ENCODE results near the gene ADAMTS17. TPM values are rescaled to one million over a fixed set of nuclear protein-coding genes. Genes with fewer than 3 reads are reported as not detected.

Gene ADAMTS17
- total and polyA plus RNA-seq, 4 donors, result 0.28 to 46.9 (median 9.1) TPM

DNA sequence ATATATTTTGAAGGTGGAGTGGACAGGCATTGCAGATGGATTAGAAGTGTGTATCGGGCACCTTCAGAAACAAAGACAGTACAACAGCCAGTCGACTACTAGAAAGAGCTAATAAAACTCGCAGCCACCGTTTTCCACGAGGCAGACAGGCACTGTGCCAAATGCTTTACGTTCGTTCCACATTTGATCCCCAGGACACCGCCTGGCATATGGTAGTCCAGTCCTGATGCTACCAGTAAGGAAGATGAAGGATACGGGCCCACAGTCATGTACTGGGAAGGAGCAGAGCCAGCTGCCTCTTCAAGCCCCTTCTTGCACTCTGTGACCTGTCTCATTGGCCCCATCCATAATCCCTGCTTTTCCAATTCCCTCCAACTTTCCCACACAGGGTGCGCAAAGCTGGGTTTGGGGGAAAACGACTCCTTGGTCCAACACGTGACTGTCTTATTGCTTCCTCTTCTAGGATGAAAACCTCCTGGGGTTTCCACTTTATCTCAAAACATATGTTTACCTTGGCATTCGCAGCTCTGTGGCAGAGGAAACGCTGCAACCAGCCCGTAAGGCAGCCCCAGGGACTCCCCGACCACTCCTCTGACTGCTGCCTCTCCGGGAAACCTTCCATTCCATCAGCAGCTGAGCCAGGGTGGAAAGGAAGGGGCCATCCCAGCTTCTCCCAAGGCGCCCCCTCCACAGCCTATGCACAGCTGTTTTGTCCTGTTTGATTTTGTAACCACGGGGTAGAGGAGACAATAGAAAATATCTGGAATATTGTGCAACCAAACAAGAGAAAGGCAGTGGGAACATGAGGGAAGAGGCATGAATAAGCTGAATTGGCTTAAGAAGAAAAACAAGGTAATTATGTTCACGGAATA is 107.4 kb downstream of the ADAMTS17 start (continued):
- TF ChIP-seq, protein P1, sequence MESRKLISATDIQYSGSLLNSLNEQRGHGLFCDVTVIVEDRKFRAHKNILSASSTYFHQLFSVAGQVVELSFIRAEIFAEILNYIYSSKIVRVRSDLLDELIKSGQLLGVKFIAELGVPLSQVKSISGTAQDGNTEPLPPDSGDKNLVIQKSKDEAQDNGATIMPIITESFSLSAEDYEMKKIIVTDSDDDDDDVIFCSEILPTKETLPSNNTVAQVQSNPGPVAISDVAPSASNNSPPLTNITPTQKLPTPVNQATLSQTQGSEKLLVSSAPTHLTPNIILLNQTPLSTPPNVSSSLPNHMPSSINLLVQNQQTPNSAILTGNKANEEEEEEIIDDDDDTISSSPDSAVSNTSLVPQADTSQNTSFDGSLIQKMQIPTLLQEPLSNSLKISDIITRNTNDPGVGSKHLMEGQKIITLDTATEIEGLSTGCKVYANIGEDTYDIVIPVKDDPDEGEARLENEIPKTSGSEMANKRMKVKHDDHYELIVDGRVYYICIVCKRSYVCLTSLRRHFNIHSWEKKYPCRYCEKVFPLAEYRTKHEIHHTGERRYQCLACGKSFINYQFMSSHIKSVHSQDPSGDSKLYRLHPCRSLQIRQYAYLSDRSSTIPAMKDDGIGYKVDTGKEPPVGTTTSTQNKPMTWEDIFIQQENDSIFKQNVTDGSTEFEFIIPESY (IDR thresholded peaks at IDR 0.05), result no peak
- no peak for TF ChIP-seq RAD21 (IDR thresholded peaks at IDR 0.05)
- no peak for TF ChIP-seq NR2F2 (IDR thresholded peaks at IDR 0.05)
- TF ChIP-seq YY1 (IDR thresholded peaks at IDR 0.05), result no peak

GRCh38 chr15:100230784-100231183 is 111.0 kb downstream of the ADAMTS17 start:
- Histone ChIP-seq H3K27me3 (ENCODE audit: control insufficient read depth in 4 of 4, insufficient read depth in 4 of 4, low read length in 3 of 4) (no peaks in the 10 kb centered on the region), H3K4me1 (ENCODE audit: control insufficient read depth in 4 of 4, insufficient read depth in 4 of 4, low read length in 3 of 4) (no peaks in the 10 kb centered on the region), H3K4me3 (ENCODE audit: low read depth in 1 of 3, low read length in 3 of 3) (no peak overlapping the region), H3K27ac (ENCODE audit: low read depth in 1 of 2, low read length in 2 of 2) (no peak overlapping the region), H3K36me3 (ENCODE audit: control insufficient read depth in 4 of 4, insufficient read depth in 3 of 4, low read depth in 1 of 4, low read length in 3 of 4) (no peaks in the 10 kb centered on the region), H3K9ac (ENCODE audit: low read depth in 1 of 2, low read length in 2 of 2) (no peak overlapping the region), H3K9me3 (ENCODE audit: control insufficient read depth in 4 of 4, low read length in 3 of 4) (no peaks in the 10 kb centered on the region)
- 87% methylated on average over 4 of the region's 4 CpGs for WGBS
- TF ChIP-seq SP1 (IDR thresholded peaks at IDR 0.05) (no peak), HNF4G (IDR thresholded peaks at IDR 0.05) (no peak), TAF1 (conservative IDR thresholded peaks at IDR 0.05) (no peak), YY1 (IDR thresholded peaks at IDR 0.05) (no peak), NR2F2 (IDR thresholded peaks at IDR 0.05) (no peak), FOXA1 (IDR thresholded peaks at IDR 0.05) (no peak)
- TF ChIP-seq, protein P1 (IDR thresholded peaks at IDR 0.05), result no peak
- TF ChIP-seq, protein P2, sequence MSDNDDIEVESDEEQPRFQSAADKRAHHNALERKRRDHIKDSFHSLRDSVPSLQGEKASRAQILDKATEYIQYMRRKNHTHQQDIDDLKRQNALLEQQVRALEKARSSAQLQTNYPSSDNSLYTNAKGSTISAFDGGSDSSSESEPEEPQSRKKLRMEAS (IDR thresholded peaks at IDR 0.05), result no peak
- DNase-seq (ENCODE audit: low spot score), result no peak

DNA sequence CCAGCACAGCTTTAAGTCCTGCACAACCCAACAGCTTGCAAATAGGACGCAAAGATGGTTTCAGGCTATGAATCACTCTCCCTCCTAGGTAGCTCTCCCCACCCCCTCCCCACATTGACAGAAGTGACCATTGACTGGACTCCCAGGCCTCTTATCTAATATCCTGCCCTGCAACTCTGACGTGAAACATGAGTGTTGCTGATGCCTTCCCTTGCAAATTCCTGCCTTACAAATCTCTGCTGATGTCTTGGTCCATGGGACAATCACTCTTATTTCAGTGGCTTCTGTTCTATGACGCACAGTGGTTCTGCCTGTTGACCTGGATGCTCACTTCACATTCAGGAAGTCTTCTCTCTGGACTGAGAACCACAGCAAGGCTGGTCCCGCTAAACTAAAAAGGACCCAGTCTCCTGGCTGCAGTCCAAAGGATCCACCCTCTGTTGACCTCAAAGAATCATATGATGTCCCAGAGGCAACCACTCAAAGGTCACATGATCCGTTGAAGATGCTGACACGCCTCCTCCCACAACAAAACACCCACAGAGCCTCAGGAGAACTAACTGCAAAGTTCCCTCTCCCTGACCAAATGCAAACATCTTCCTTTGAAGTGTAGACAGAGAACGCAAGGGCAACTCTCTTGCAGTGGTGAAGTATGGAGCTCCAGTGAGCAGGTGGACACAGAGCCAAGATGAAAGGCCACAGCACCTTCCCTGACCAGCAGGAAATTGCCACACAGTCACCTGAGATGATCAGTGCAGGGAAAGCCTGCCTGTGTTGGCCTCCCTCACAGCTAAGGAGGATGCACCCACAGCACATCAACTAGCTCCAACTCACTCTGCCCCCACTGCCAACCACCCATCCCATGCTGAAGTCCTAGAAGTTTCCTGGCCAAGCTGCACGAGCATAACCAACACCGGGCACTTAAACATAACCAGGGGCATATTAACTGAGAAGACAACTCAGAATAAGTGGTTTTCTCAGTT is 112.3 kb downstream of the ADAMTS17 start:
- Histone ChIP-seq H3K27ac (ENCODE audit: low read depth in 1 of 2, low read length in 2 of 2) (no peak overlapping the region), H3K9ac (ENCODE audit: low read depth in 1 of 2, low read length in 2 of 2) (no peak overlapping the region), H3K4me3 (ENCODE audit: low read depth in 1 of 3, low read length in 3 of 3) (no peak overlapping the region), H3K36me3 (ENCODE audit: control insufficient read depth in 4 of 4, insufficient read depth in 3 of 4, low read depth in 1 of 4, low read length in 3 of 4) (no peaks in the 10 kb centered on the region), H3K4me1 (ENCODE audit: control insufficient read depth in 4 of 4, insufficient read depth in 4 of 4, low read length in 3 of 4) (no peaks in the 10 kb centered on the region), H3K27me3 (ENCODE audit: control insufficient read depth in 4 of 4, insufficient read depth in 4 of 4, low read length in 3 of 4) (no peaks in the 10 kb centered on the region), H3K9me3 (ENCODE audit: control insufficient read depth in 4 of 4, low read length in 3 of 4) (no peaks in the 10 kb centered on the region)
- no peak for DNase-seq (ENCODE audit: low spot score)
- WGBS, result 86% methylated on average over 9 of the region's 9 CpGs
- TF ChIP-seq EGR1 (IDR thresholded peaks at IDR 0.05; ENCODE audit: low read depth in 2 of 2), result no peak
- no peak for TF ChIP-seq ATF3 (IDR thresholded peaks at IDR 0.05)
- no peak for TF ChIP-seq FOXA2 (IDR thresholded peaks at IDR 0.05)
- TF ChIP-seq JUND (IDR thresholded peaks at IDR 0.05), result no peak
- TF ChIP-seq, protein P3, sequence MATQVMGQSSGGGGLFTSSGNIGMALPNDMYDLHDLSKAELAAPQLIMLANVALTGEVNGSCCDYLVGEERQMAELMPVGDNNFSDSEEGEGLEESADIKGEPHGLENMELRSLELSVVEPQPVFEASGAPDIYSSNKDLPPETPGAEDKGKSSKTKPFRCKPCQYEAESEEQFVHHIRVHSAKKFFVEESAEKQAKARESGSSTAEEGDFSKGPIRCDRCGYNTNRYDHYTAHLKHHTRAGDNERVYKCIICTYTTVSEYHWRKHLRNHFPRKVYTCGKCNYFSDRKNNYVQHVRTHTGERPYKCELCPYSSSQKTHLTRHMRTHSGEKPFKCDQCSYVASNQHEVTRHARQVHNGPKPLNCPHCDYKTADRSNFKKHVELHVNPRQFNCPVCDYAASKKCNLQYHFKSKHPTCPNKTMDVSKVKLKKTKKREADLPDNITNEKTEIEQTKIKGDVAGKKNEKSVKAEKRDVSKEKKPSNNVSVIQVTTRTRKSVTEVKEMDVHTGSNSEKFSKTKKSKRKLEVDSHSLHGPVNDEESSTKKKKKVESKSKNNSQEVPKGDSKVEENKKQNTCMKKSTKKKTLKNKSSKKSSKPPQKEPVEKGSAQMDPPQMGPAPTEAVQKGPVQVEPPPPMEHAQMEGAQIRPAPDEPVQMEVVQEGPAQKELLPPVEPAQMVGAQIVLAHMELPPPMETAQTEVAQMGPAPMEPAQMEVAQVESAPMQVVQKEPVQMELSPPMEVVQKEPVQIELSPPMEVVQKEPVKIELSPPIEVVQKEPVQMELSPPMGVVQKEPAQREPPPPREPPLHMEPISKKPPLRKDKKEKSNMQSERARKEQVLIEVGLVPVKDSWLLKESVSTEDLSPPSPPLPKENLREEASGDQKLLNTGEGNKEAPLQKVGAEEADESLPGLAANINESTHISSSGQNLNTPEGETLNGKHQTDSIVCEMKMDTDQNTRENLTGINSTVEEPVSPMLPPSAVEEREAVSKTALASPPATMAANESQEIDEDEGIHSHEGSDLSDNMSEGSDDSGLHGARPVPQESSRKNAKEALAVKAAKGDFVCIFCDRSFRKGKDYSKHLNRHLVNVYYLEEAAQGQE (IDR thresholded peaks at IDR 0.05), result no peak
- TF ChIP-seq FOXA1 (IDR thresholded peaks at IDR 0.05), result no peak
- no peak for TF ChIP-seq RXRA (IDR thresholded peaks at IDR 0.05)
- TF ChIP-seq CTCF (IDR thresholded peaks at IDR 0.05; ENCODE audit: low read depth, low read length, missing input control), result no peak
- TF ChIP-seq TAF1 (conservative IDR thresholded peaks at IDR 0.05), result no peak
- no peak for TF ChIP-seq GABPA (IDR thresholded peaks at IDR 0.05 in 1 of 2, conservative IDR thresholded peaks at IDR 0.05 in 1 of 2)
- no peak for TF ChIP-seq SP1 (IDR thresholded peaks at IDR 0.05)
- no peak for TF ChIP-seq NR2F2 (IDR thresholded peaks at IDR 0.05)
- no peak for TF ChIP-seq YY1 (IDR thresholded peaks at IDR 0.05)
